Kidney glomerular epithelial cell (primary cell): Measurements from ENCODE around the gene CPT1A.

ENCODE experiments used
- DNase-seq: peaks from one replicate; lab custom pipeline; 2025; lab: John Stamatoyannopoulos, UW

Gene CPT1A

GRCh38 chr11:68854273-68854958, 12.7 kb upstream of the CPT1A start:
- no peak for DNase-seq

- DNase-seq = no peak
Observed at GRCh38 chr11:68852628-68853027, 10.9 kb upstream of the CPT1A start.

GRCh38 chr11:68848429-68848828, 6.7 kb upstream of the CPT1A start:
- no peak for DNase-seq

- no peak for DNase-seq
Observed at GRCh38 chr11:68847395-68847794, 5.7 kb upstream of the CPT1A start.

- DNase-seq = no peak
Observed at GRCh38 chr11:68845351-68846002, 3.8 kb upstream of the CPT1A start.

- no peak for DNase-seq
Observed at GRCh38 chr11:68844801-68845200, 3.1 kb upstream of the CPT1A start.

- DNase-seq = no peak
Observed at GRCh38 chr11:68844376-68844775, 2.7 kb upstream of the CPT1A start.

- peak; percentile 10 for DNase-seq
Observed at GRCh38 chr11:68843703-68844312, 2.1 kb upstream of the CPT1A start.

- DNase-seq = no peak
Observed at GRCh38 chr11:68843052-68843561, 1.4 kb upstream of the CPT1A start.

- no peak for DNase-seq
Observed at GRCh38 chr11:68842427-68843051, 823 bp upstream of the CPT1A start.

- no peak for DNase-seq
Observed at GRCh38 chr11:68840661-68841653, 759 bp downstream of the CPT1A start.

- no peak for DNase-seq
Observed at GRCh38 chr11:68839911-68840641, 1.6 kb downstream of the CPT1A start.

- DNase-seq = peak; percentile 87
Observed at GRCh38 chr11:68839054-68839865, 2.5 kb downstream of the CPT1A start.

GRCh38 chr11:68838572-68838964, 3.1 kb downstream of the CPT1A start:
- DNase-seq = no peak

GRCh38 chr11:68837583-68838571, 3.8 kb downstream of the CPT1A start:
- DNase-seq = no peak

- DNase-seq = no peak
Observed at GRCh38 chr11:68835749-68836148, 6.0 kb downstream of the CPT1A start.

- no peak for DNase-seq
Observed at GRCh38 chr11:68835328-68835727, 6.4 kb downstream of the CPT1A start.

GRCh38 chr11:68832476-68833181, 9.1 kb downstream of the CPT1A start:
- no peak for DNase-seq
